Medulla oblongata (tissue), 1 donor: ENCODE results near the gene SIRT3.
"Not testable (repeated sequence)": the region's sequence is repeated elsewhere in the genome, so short reads cannot be mapped to it uniquely, and the experiment has no call there.

Source experiments
- DNase-seq: peaks from one replicate; pipeline ENCODE4 v3.0.0-alpha.2; 2015; ENCODE audit errors: extremely low spot score

SIRT3 gene

GRCh38 chr11:240315-240714, 4.2 kb upstream of the SIRT3 start:
- DNase-seq = no peak

- not testable (repeated sequence) for DNase-seq
These were observed 2.2 kb upstream of the SIRT3 start for GRCh38 chr11:238346-238745.

GRCh38 chr11:236774-237767, 929 bp upstream of the SIRT3 start, which contains the start of gene PSMD13:
Gene PSMD13, plus strand, starts transcription at chr11:236976. Its CDS starts 74 bp downstream, at chr11:237050.
- peak; percentile 81 for DNase-seq

- peak; percentile 21 for DNase-seq
These were observed 539 bp downstream of the SIRT3 start for GRCh38 chr11:235609-235996.

- DNase-seq = no peak
These were observed 962 bp downstream of the SIRT3 start for GRCh38 chr11:235180-235579.

- DNase-seq = no peak
These were observed 3.2 kb downstream of the SIRT3 start for GRCh38 chr11:232783-233565.

GRCh38 chr11:230431-230830, 5.7 kb downstream of the SIRT3 start:
- DNase-seq = no peak

- no peak for DNase-seq
These were observed 8.2 kb downstream of the SIRT3 start for GRCh38 chr11:227824-228379.

GRCh38 chr11:225734-226453, 10.2 kb downstream of the SIRT3 start:
- no peak for DNase-seq

- DNase-seq = no peak
These were observed 11.7 kb downstream of the SIRT3 start for GRCh38 chr11:224424-224823.

GRCh38 chr11:223884-224283, 12.3 kb downstream of the SIRT3 start:
- no peak for DNase-seq

- DNase-seq = no peak
These were observed 12.9 kb downstream of the SIRT3 start for GRCh38 chr11:223026-223789.

- DNase-seq = no peak
These were observed 13.9 kb downstream of the SIRT3 start for GRCh38 chr11:221998-222789.

GRCh38 chr11:221539-221938, 14.6 kb downstream of the SIRT3 start:
- DNase-seq = no peak

- DNase-seq = not testable (repeated sequence)
These were observed 15.4 kb downstream of the SIRT3 start for GRCh38 chr11:220641-221215.

GRCh38 chr11:218815-219593, 17.1 kb downstream of the SIRT3 start:
- no peak for DNase-seq

GRCh38 chr11:217704-218103, 18.4 kb downstream of the SIRT3 start:
- no peak for DNase-seq

GRCh38 chr11:216081-216974, 19.8 kb downstream of the SIRT3 start:
- DNase-seq = no peak
